HCT116 (cell line): ENCODE measurements around the gene CNKSR3. TPM values are rescaled to one million over a fixed set of nuclear protein-coding genes. Genes with fewer than 3 reads are reported as not detected.

ENCODE experiments used
- ATAC-seq: fragments of 200-7000 bp; cut with Tn5 transposase; 2 replicates; pipeline ENCODE4 v1.9.1; 2020; ENCODE audit warnings: mild to moderate bottlenecking, moderate library complexity
- BruUV-seq: library from RNA; stranded (reverse); fragments of 400-500 nt; replicated peaks from 2 replicates; lab custom pipeline; 2021; lab: Mats Ljungman, UMichigan
- CTCF ChIA-PET: fragments of 300-600 bp; sonication (Branson Sonifier 250); formaldehyde crosslinking; loops from one replicate; lab custom pipeline; 2021; ENCODE audit warnings: antibody characterized with exemption; lab: Charles Lee
- POLR2A ChIA-PET: fragments of 300-600, 350-600 bp; sonication (Branson Sonifier 250); formaldehyde crosslinking; loops from one replicate; lab custom pipeline; 2021; ENCODE audit warnings: antibody characterized with exemption; lab: Charles Lee
- RAD21 ChIA-PET, 2 experiments: fragments of 300-600 bp; sonication (Branson Sonifier 250); formaldehyde crosslinking; loops; one replicate each; lab custom pipeline; 2023; ENCODE audit warnings: low total read pairs in 2 of 2; ENCODE audit not compliant: uncharacterized antibody in 2 of 2, unreplicated experiment in 2 of 2, low non-redundant PET in 1 of 2; lab: Charles Lee
- DNase-seq: peaks from one replicate; pipeline ENCODE4 v3.0.0-alpha.2; 2010; ENCODE audit warnings: low read depth, low spot score
- H2AFZ ChIP-seq: fragments of 200-600 bp; shearing (Covaris generic), sonication (generic); 2 replicates; pipeline ENCODE4 v1.6.1; 2017; ENCODE audit warnings: low read depth, mixed run types, mixed read lengths, antibody characterized with exemption, low read length; ENCODE audit not compliant: poor library complexity, severe bottlenecking
- H3K27ac ChIP-seq: 2 replicates; pipeline ENCODE4 v1.5.1; 2012; ENCODE audit warnings: low read depth, low read length
- H3K27me3 ChIP-seq: fragments of 200-600 bp; sonication (generic); 2 replicates; pipeline ENCODE4 v1.6.1; 2016; ENCODE audit warnings: mixed run types, low read length, mixed read lengths; ENCODE audit not compliant: insufficient read depth
- H3K36me3 ChIP-seq, 2 experiments: fragments of 200-500 bp in 1 of 2; fragments of 200-600 bp in 1 of 2; sonication (Bioruptor generic) in 1 of 2; sonication (generic) in 1 of 2; 2 replicates each; pipeline versions ENCODE4 v1.5.1 to v1.6.1; 2014 to 2016; ENCODE audit warnings: low read length in 2 of 2, inconsistent platforms in 1 of 2, mixed read lengths in 1 of 2, mixed run types in 1 of 2; ENCODE audit not compliant: insufficient read depth in 2 of 2, control insufficient read depth in 1 of 2
- H3K4me1 ChIP-seq, 2 experiments: fragments of 200-600 bp in 1 of 2; sonication (generic) in 1 of 2; 2 replicates each; pipeline versions ENCODE4 v1.5.1 to v1.6.1; 2012 to 2017; ENCODE audit warnings: low read length in 2 of 2, inconsistent platforms in 1 of 2, mild to moderate bottlenecking in 1 of 2, mixed read lengths in 1 of 2, mixed run types in 1 of 2, moderate library complexity in 1 of 2; ENCODE audit not compliant: insufficient read depth in 2 of 2, control insufficient read depth in 1 of 2
- H3K4me2 ChIP-seq: fragments of 200-600 bp; sonication (generic); 2 replicates; pipeline ENCODE4 v1.6.1; 2017; ENCODE audit warnings: mixed run types, low read length, mixed read lengths
- H3K4me3 ChIP-seq, 2 experiments: fragments of 200-600 bp in 1 of 2; sonication (generic) in 1 of 2; replicated peaks in 1 of 2; 2 replicates each; pipeline ENCODE4 v1.5.1; 2011 to 2016; ENCODE audit warnings: low read length in 2 of 2, control low read depth in 1 of 2, low read depth in 1 of 2, mild to moderate bottlenecking in 1 of 2, mixed read lengths in 1 of 2, mixed run types in 1 of 2
- H3K79me2 ChIP-seq: fragments of 200-600 bp; sonication (generic); 2 replicates; pipeline ENCODE4 v1.6.1; 2017; ENCODE audit warnings: mild to moderate bottlenecking, mixed run types, low read length, moderate library complexity, mixed read lengths; ENCODE audit not compliant: insufficient read depth
- H3K9ac ChIP-seq: fragments of 200-600 bp; sonication (generic); 2 replicates; pipeline ENCODE4 v1.6.1; 2016; ENCODE audit warnings: low read length, mixed read lengths
- H3K9me2 ChIP-seq: fragments of 200-600 bp; sonication (generic), shearing (Covaris generic); 2 replicates; pipeline ENCODE4 v1.6.1; 2017; ENCODE audit warnings: mixed run types, mild to moderate bottlenecking, moderate library complexity; ENCODE audit not compliant: insufficient read depth
- H3K9me3 ChIP-seq, 2 experiments: fragments of 200-500 bp in 1 of 2; fragments of 200-600 bp in 1 of 2; sonication (Bioruptor generic) in 1 of 2; sonication (generic) in 1 of 2; 2 replicates each; pipeline ENCODE4 v1.6.1; 2014 to 2017; ENCODE audit warnings: low read length in 2 of 2, mixed read lengths in 2 of 2, inconsistent platforms in 1 of 2, low read depth in 1 of 2, mild to moderate bottlenecking in 1 of 2, mixed run types in 1 of 2, moderate library complexity in 1 of 2; ENCODE audit not compliant: control insufficient read depth in 1 of 2, insufficient read depth in 1 of 2
- H4K20me1 ChIP-seq: fragments of 200-600 bp; sonication (generic), shearing (Covaris generic); 2 replicates; pipeline ENCODE4 v1.6.1; 2017; ENCODE audit warnings: mixed run types, mild to moderate bottlenecking, moderate library complexity; ENCODE audit not compliant: insufficient read depth
- ATF3 ChIP-seq: IDR thresholded peaks from 2 replicates; pipeline ENCODE4 v1.6.1; 2012
- CEBPB ChIP-seq: IDR thresholded peaks from 2 replicates; pipeline ENCODE4 v1.6.1; 2012; ENCODE audit warnings: low read depth
- CTCF ChIP-seq, 3 experiments: fragments of 200-600 bp in 1 of 3; sonication (generic) in 1 of 3; IDR thresholded peaks in 2 of 3; conservative IDR thresholded peaks in 1 of 3; 2 replicates each; pipeline ENCODE4 v1.5.1; 2012 to 2017; ENCODE audit warnings: low read depth in 2 of 3, low read length in 2 of 3, antibody characterized with exemption in 1 of 3, borderline replicate concordance in 1 of 3, control low read depth in 1 of 3, mild to moderate bottlenecking in 1 of 3, mixed read lengths in 1 of 3, mixed run types in 1 of 3, moderate library complexity in 1 of 3; ENCODE audit not compliant: insufficient read depth in 1 of 3
- EZH2 ChIP-seq: fragments of 200-600 bp; sonication (generic); IDR thresholded peaks from 2 replicates; pipeline ENCODE4 v1.6.1; 2017; ENCODE audit warnings: antibody characterized with exemption, mixed run types
- EZH2phosphoT487 ChIP-seq: fragments of 200-600 bp; IDR thresholded peaks from 2 replicates; pipeline ENCODE4 v1.6.1; 2018; ENCODE audit warnings: antibody characterized with exemption, borderline replicate concordance
- JUND ChIP-seq: IDR thresholded peaks from 2 replicates; pipeline ENCODE4 v1.6.1; 2012
- POLR2A ChIP-seq: IDR thresholded peaks from 2 replicates; pipeline ENCODE4 v1.7.0; 2011; ENCODE audit warnings: borderline replicate concordance; ENCODE audit not compliant: insufficient read depth, insufficient read length; ENCODE audit errors: extremely low read depth
- REST ChIP-seq: IDR thresholded peaks from 2 replicates; pipeline ENCODE4 v1.6.1; 2012; ENCODE audit warnings: low read depth
- SIN3A ChIP-seq: IDR thresholded peaks from 2 replicates; pipeline ENCODE4 v1.6.1; 2012; ENCODE audit warnings: low read depth
- TCF7L2 ChIP-seq: IDR thresholded peaks from 2 replicates; pipeline ENCODE4 v1.7.0; 2011; ENCODE audit warnings: borderline replicate concordance, inconsistent platforms; ENCODE audit not compliant: insufficient read depth, insufficient read length; ENCODE audit errors: extremely low read depth
- ZFX ChIP-seq: fragments of 450-650 bp; IDR thresholded peaks from 2 replicates; pipeline ENCODE4 v1.6.1; 2017
- ZNF274 ChIP-seq: fragments of 200-500 bp; sonication (Bioruptor generic); IDR thresholded peaks from 2 replicates; pipeline ENCODE4 v1.6.1; 2014; ENCODE audit warnings: mild to moderate bottlenecking, low read depth, low read length, inconsistent platforms
- intact Hi-C: fragments of 100-400 bp; cut with micrococcal nuclease; formaldehyde crosslinking; loops from 2 replicates; pipeline ENCODE4 v1.10.0; 2022
- total RNA-seq: library from RNA; stranded (reverse); gene quantifications from one replicate; pipeline ENCODE4 v1.2.1, GENCODE V29; 2021; ENCODE audit not compliant: unreplicated experiment

CNKSR3 gene
- total RNA-seq, 1 experiment from 2014 or later: 15.4 TPM

GRCh38 chr6:154535147-154535546, 24.7 kb upstream of the CNKSR3 start:
- Histone ChIP-seq H3K27me3 (no peaks in the 10 kb centered on the region), H3K36me3 (no peaks in the 10 kb centered on the region), H3K9me2 (no peaks in the 10 kb centered on the region), H2AFZ (no peak overlapping the region), H3K27ac (no peak overlapping the region), H3K4me3 (no peak overlapping the region), H3K9ac (no peak overlapping the region), H3K9me3 (no peaks in the 10 kb centered on the region), H3K4me2 (no peak overlapping the region), H4K20me1 (no peaks in the 10 kb centered on the region), H3K4me1 (peaks cover 4 to 9% of the 10 kb centered on the region in 2 experiments), H3K79me2 (no peaks in the 10 kb centered on the region)
- no peak for ATAC-seq
- no peak for DNase-seq
- TF ChIP-seq EZH2phosphoT487 (no peak), SIN3A (no peak), JUND (no peak), ZFX (no peak), ZNF274 (no peak), REST (no peak), CTCF (IDR thresholded peaks at IDR 0.05 in 2 of 3, conservative IDR thresholded peaks at IDR 0.05 in 1 of 3; ENCODE audit: borderline replicate concordance in 1 of 3, insufficient read depth in 1 of 3, low read depth in 2 of 3, low read length in 2 of 3) (no peak), ATF3 (no peak), TCF7L2 (no peak), CEBPB (no peak), EZH2 (no peak), POLR2A (no peak)
- BruUV-seq: no TSS peak
- intact Hi-C loops: no loop called here
- POLR2A ChIA-PET: no interaction called here
- RAD21 ChIA-PET: no interaction called here
- CTCF ChIA-PET: no interaction called here
